ENCODE data around the gene NARS2.
"Not testable (repeated sequence)": the region's sequence is repeated elsewhere in the genome, so short reads cannot be mapped to it uniquely, and the experiment has no call there.

The NARS2 gene

GRCh38 chr11:78472905-78473304 lies 101.8 kb downstream of the NARS2 start:
- DNase-seq = no peak

GRCh38 chr11:78472382-78472781 lies 102.3 kb downstream of the NARS2 start:
- no peak for DNase-seq

GRCh38 chr11:78470861-78471442 lies 103.7 kb downstream of the NARS2 start:
- no peak for DNase-seq

GRCh38 chr11:78469896-78470295 lies 104.8 kb downstream of the NARS2 start:
- no peak for DNase-seq

GRCh38 chr11:78467931-78468330 lies 106.7 kb downstream of the NARS2 start:
- no peak for DNase-seq

- no peak for DNase-seq
These were observed 107.3 kb downstream of the NARS2 start for GRCh38 chr11:78467370-78467769.

- no peak for DNase-seq
These were observed 109.3 kb downstream of the NARS2 start for GRCh38 chr11:78465169-78465942.

GRCh38 chr11:78464787-78465168 lies 109.9 kb downstream of the NARS2 start:
- not testable (repeated sequence) for DNase-seq

DNA sequence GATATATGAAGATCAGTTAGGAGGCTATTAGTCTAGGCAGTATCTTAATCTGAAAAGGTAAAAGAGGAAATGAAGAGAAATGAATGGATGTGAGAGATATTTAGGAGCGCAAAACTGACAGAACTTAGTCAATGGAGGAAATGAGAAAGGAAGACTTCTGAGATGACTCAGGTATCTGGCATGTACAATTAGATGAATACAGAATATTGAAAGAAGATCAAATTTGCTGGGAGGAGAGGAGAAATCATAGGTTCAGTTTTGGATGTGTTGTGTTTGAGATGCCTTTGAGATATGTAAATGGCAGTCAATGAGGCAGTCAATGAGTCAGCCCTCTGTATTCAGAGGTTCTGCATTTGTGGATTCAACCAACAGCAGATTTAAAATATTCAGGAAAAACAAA lies 114.2 kb downstream of the NARS2 start:
- DNase-seq = no peak

- no peak for DNase-seq
These were observed 114.9 kb downstream of the NARS2 start for GRCh38 chr11:78459738-78460137.

GRCh38 chr11:78457448-78457847 lies 117.2 kb downstream of the NARS2 start:
- DNase-seq = no peak

DNA sequence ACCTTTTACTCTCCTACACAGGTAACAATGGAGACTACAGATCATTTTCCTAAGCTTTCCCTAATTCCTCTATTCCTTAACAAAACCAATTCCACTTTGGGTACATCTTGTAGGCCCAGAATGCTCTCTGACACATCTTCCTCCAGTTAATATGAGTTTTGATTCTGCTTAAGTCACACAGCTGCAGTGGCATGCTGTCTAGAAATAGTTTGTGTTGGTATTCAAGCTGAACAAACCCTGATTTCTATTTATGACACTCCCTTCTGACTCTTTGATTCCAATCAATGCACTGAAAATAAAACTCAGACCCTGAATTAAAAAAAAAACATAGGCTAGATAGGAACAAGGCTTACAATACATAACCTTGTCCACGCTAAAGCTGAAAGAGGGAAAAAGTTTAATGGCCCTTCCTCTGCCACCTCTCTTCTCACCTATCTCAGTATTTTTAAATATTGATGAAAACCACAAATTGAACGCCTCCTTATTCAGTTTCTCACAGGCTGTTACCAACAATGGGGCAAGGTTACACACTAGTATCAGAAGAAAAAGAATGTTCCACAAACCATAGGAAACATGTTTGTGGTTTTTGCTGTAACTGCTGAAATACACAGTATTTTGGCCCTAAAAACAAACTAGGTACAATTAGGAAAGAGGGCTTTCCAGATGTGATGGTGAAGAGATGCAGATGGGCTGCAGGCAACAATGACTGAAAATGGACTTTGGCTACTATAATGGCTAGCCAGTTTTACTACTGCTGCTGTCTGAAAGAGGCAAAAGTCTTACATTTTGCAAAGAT lies 121.3 kb downstream of the NARS2 start:
- DNase-seq = no peak

DNA sequence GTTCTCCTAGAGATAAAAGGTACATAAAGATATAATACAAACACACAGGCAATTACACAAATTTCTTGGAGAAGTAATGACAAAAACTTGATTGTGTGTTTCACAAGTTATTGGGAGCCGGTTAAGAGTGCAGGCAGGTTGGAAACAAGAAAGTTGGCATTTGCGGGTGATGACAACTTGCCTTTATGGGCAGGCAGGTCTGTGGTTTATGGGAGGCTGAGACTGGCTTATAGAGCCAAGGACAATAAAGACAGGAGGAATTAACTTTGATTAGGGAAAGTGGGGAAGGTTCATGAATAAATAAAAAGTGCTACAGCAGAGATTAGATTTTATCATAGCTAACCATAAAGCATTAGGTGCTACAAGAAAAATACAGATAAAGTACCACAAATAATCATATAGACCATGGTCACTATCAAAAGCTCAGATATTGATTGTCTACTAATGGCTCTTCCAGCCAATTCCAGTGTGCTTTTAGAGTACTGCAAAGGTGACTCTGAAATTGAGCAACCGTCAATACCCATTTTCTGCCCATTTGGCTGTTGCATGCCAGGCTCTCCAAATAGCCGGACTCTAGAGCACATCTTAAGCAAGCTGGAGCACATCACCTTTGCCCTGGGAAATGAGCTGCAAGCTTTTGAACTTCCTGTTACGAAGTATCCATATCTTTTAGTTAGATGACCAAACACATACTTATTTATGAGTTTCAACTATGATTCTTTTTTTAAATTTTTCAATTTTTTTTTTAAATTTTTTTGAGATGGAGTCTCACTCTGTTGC lies 123.1 kb downstream of the NARS2 start:
- no peak for DNase-seq

DNA sequence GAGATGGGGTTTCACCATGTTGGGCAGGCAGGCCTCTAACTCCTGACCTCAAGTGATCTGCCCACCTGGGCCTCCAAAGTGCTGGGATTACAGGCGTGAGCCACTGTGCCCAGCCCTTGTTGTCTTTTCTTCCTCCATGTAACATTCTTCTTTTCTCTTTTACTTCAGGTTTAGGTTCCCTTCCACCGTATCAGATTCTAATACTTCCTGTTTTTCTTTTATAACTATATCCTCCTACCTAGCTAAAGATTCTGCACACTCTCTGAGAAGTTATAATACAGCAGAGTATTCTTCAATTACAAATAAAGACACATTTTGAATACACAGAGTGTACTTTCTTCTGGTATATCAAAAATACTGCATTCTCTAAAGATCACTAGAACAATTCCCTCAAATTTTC lies 123.8 kb downstream of the NARS2 start:
- no peak for DNase-seq

- DNase-seq = no peak
These were observed 124.8 kb downstream of the NARS2 start for GRCh38 chr11:78449866-78450265.

DNA sequence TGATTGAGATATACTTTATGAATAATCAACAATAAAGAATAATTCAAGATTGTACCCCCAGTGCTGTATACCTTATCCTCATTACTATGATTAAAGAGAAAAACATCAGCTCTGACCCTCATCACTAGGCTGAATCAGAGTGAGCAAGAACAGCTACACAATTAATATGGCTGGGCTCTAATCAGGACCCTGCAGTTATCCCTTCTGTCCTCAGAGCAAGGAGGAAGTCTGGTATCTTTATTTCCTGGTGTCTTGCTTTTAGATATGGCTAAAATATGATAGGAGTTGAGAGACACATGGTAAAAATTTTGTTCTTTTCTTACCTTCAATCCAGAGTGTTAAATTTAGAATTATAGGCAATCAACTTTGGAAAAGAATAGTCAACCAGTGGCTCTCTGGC lies 128.5 kb downstream of the NARS2 start:
- no peak for DNase-seq

GRCh38 chr11:78444726-78445125 lies 129.9 kb downstream of the NARS2 start:
- DNase-seq = no peak

DNA sequence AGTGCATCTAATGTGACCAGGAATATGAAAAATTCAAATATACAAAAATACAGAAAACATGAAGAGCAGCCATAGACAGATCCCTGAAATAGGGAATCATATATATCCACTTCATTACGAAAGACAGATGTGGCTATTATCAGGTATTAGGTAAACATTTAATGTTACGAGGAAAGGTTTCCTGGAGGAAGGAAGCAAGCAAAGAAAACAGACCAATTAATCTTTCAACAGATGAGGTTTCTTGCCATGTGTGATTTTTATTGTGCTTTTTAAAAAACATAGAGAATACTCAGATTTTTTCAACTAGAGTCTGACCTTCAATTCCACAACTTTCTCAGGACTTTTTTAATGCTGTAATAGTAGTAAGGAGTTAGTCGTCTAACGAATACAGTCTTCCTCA lies 132.7 kb downstream of the NARS2 start:
- no peak for DNase-seq

GRCh38 chr11:78438298-78438975 lies 136.2 kb downstream of the NARS2 start:
- DNase-seq = no peak

DNA sequence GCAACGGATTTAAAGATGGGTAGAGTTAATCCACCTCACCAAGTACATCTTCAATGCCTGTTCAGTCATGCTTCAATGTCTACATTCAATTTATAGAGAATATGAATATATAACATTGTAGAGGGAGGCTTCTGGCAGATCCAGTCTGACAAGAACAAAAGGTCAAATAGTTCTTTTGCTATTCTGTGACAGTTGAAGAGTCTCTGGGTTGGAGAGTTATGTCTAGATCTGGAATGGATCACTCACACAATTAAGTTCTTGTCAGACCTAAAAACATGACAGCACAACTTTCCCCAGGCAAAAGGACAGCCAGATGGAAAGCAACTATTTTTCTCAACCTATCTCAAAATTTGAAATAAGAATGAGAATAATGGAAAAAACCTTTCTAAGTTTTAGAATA lies 141.7 kb downstream of the NARS2 start:
- no peak for DNase-seq

- DNase-seq = no peak
These were observed 142.6 kb downstream of the NARS2 start for GRCh38 chr11:78432058-78432515.

DNA sequence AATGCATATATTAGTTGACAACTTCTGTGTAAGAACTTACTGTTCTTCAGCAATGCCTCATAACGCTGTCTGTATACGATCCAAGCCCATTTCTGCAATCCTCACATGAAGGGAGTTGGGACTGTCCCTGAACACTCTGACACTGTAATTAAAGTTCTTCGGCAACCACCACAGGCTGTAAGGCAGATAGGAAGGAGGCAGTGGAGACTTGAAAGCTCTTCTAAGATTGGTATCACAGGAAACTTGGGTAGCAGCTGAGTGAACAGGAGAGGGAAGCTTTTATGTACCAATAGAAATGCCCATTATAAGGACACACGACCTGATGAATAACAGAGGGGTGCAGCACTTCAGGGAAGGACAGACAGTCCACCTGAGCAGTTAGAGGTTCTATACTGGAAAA lies 145.0 kb downstream of the NARS2 start:
- DNase-seq = no peak

DNA sequence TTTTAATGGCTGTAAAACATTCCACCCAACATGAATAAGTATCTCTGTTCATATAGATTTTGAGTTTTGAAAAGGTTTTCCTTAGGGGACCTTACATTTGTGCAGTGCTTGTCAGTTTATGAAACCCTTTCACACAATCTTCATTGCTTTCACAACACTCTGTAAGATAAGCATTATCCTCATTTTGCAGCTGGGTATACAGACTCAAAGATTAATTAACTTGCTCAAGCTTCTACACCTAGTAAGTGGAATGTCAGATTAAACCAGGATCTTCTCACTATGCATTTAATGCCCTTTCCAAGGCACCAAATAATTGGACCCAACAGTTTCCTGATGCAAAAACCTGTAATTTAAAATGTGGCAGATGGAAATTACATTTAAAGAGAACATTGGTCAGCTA lies 145.5 kb downstream of the NARS2 start:
- DNase-seq = no peak

All from NCI-H1436 (cell line).